Measurements from ENCODE around the gene AEN. TPM values are rescaled to one million over a fixed set of nuclear protein-coding genes. Genes with fewer than 3 reads are reported as not detected.

The AEN gene
- total RNA-seq, 4 donors from 2014 or later: 16.1 to 19.2 (median 17.3) TPM

DNA sequence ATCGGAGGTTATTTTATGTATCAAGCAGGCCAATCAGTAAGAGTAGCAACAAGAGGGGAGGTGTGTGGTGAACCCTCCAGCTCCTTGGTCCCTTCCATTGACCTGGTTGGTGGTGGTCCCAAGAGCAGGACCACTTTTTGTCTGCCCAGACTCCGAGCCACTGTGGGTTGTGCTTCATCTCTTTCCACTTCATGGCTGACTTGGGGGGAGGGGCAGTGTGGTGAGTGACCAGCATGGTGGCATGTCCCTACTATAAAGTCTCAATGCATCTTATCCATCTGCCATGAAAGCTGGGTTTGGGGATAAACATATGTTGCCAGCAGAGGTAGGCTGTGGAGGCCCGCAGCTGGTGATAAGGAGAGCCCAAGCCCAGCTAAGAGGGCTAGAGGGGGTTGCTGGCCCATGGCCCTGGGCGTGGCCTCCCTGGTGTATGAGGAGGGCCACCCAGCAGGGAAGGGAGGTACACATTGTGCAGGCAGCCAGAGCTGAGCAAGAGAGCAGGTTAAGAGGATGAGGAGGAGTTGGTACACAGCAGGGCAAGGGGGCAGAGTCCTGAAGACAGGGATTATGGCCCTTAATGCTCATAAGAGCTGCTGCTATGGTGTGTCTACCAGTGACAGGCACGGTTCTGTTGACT is 7.0 kb downstream of the AEN start:
- no peak for DNase-seq
- Histone ChIP-seq H3K27ac (no peak overlapping the region), H3K36me3 (peaks cover 0 to 57% of the 10 kb centered on the region in 2 donors), H3K4me1 (peaks cover 0 to 11% of the 10 kb centered on the region in 2 donors), H3K4me3 (no peak overlapping the region), H3K27me3 (no peaks in the 10 kb centered on the region), H3K9me3 (no peaks in the 10 kb centered on the region)
- TF ChIP-seq, protein P1, sequence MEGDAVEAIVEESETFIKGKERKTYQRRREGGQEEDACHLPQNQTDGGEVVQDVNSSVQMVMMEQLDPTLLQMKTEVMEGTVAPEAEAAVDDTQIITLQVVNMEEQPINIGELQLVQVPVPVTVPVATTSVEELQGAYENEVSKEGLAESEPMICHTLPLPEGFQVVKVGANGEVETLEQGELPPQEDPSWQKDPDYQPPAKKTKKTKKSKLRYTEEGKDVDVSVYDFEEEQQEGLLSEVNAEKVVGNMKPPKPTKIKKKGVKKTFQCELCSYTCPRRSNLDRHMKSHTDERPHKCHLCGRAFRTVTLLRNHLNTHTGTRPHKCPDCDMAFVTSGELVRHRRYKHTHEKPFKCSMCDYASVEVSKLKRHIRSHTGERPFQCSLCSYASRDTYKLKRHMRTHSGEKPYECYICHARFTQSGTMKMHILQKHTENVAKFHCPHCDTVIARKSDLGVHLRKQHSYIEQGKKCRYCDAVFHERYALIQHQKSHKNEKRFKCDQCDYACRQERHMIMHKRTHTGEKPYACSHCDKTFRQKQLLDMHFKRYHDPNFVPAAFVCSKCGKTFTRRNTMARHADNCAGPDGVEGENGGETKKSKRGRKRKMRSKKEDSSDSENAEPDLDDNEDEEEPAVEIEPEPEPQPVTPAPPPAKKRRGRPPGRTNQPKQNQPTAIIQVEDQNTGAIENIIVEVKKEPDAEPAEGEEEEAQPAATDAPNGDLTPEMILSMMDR (IDR thresholded peaks at IDR 0.05 in 4 of 5, conservative IDR thresholded peaks at IDR 0.05 in 1 of 5): no peak
- TF ChIP-seq POLR2A (IDR thresholded peaks at IDR 0.05): no peak
- ATAC-seq: no peak
- in situ Hi-C loops (cut with MboI; ENCODE audit: low sequenced_read_pairs in 4 of 4) (no loop called here), intact Hi-C loops (cut with DNase I; ENCODE audit: low total_unique reads) (no loop called here)

DNA sequence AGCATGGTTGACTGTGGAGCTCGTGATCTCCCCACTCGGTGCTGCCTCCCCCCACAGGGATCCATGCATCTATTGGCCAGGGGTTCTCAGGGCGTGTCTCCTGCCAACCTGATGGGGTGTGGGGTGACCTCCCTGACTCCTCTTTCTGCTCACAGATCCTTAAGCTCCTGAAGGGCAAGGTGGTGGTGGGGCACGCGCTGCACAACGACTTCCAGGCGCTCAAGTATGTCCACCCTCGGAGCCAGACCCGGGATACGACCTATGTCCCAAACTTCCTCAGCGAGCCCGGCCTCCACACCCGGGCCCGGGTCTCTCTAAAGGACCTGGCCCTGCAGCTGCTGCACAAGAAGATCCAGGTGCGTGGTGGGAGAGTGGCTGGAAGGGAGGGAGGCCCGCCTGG is 7.9 kb downstream of the AEN start:
- ATAC-seq: no peak
- intact Hi-C loops (cut with DNase I; ENCODE audit: low total_unique reads): no loop called here
- in situ Hi-C loops (cut with MboI; ENCODE audit: low sequenced_read_pairs in 4 of 4): no loop called here
- Histone ChIP-seq H3K9me3 (no peaks in the 10 kb centered on the region), H3K36me3 (peaks cover 0 to 57% of the 10 kb centered on the region in 2 donors), H3K27ac (no peak overlapping the region), H3K4me1 (peaks cover 0 to 5% of the 10 kb centered on the region in 2 donors), H3K27me3 (no peaks in the 10 kb centered on the region), H3K4me3 (no peak overlapping the region)
- DNase-seq: no peak
- TF ChIP-seq POLR2A (IDR thresholded peaks at IDR 0.05): no peak
- TF ChIP-seq, protein P1 (IDR thresholded peaks at IDR 0.05 in 4 of 5, conservative IDR thresholded peaks at IDR 0.05 in 1 of 5): no peak

DNA sequence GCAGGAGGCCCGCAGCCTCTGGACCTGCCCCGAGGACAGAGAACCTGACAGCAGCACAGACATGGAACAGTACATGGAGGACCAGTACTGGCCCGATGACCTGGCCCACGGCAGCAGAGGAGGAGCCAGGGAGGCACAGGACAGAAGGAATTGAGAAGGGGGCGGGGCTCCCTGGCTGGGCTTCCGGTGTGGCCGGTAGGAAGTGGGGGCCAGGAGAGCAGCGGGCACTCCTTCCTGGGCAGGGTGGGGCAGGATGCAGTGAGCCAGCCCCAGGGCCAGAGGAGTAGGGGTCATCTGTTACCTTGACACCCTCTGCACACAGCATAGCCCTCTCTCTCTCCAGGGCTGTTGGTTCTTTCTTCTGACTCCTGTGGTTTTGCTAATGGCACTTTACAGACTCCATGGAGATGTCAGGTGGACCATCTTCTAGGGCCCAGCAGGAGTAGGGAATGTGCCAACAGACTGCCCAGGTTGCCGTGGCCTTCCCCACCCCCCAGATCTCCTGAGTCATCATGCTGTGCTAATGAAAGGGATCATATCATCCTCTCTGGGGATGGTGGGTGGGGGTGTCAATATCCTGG is 9.1 kb downstream of the AEN start:
- no peaks in the 10 kb centered on the region for H3K9me3 ChIP-seq
- in situ Hi-C loops (cut with MboI; ENCODE audit: low sequenced_read_pairs in 4 of 4): no loop called here
- intact Hi-C loops (cut with DNase I; ENCODE audit: low total_unique reads): no loop called here
- H3K36me3 ChIP-seq: peaks cover 0 to 57% of the 10 kb centered on the region in 2 donors
- TF ChIP-seq, protein P1 (IDR thresholded peaks at IDR 0.05 in 4 of 5, conservative IDR thresholded peaks at IDR 0.05 in 1 of 5): no peak
- no peak for TF ChIP-seq POLR2A (IDR thresholded peaks at IDR 0.05)
- H3K27ac ChIP-seq: peak overlapping the region in 1 of 4 donors; percentile 30
- DNase-seq (no peak), ATAC-seq (no peak)
- H3K27me3 ChIP-seq: no peaks in the 10 kb centered on the region
- no peak overlapping the region for H3K4me3 ChIP-seq
- H3K4me1 ChIP-seq: no peaks in the 10 kb centered on the region

DNA sequence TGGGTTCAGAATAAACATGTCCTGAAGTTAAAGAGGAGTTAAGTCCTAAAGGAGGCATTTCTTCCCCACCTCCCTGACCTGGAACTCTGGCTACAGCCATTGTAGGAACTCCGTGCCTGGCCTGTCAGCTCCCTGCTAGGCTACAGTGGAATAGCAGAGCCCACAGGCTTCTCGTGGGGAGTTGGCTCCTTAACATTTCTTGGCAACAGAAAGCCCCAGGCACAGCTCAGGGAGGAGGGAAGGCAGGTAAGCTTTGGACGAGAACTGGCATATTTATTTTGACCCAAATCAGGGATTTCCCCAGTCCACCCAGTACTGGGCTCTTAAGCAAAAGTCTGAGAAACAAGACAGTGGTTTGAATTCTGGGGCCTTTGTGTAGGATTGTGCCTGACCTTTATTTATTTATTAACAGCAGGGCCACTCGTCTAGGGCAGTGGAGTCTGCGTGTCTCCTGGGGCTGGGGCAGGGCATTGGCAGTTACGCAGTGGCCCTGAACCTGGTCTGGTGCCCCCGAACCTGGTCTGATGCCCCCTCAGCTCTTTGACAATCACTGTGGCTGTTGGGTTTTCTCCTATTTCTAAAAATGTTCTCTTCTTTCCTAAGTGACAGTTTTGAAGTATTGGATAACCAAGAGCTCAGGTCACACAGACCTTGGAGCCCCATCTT is 9.8 kb downstream of the AEN start:
- ATAC-seq (no peak), DNase-seq (no peak)
- Histone ChIP-seq H3K27ac (peak overlapping the region in 2 of 4 donors; percentile 30 to 41), H3K36me3 (peaks cover 0 to 57% of the 10 kb centered on the region in 2 donors), H3K4me1 (no peaks in the 10 kb centered on the region), H3K27me3 (no peaks in the 10 kb centered on the region), H3K9me3 (no peaks in the 10 kb centered on the region), H3K4me3 (no peak overlapping the region)
- in situ Hi-C loops (cut with MboI; ENCODE audit: low sequenced_read_pairs in 4 of 4): no loop called here
- intact Hi-C loops (cut with DNase I; ENCODE audit: low total_unique reads): no loop called here
- TF ChIP-seq POLR2A (IDR thresholded peaks at IDR 0.05): no peak
- TF ChIP-seq, protein P1 (IDR thresholded peaks at IDR 0.05 in 4 of 5, conservative IDR thresholded peaks at IDR 0.05 in 1 of 5): no peak

Measured in gastrocnemius medialis (tissue), 4 donors.